HEK293T (cell line): ENCODE data around the gene GALNT2.

Source experiments
- ARNT ChIP-seq: fragments of 450-650 bp; IDR thresholded peaks from 2 replicates; pipeline ENCODE4 v1.6.1; 2017; ENCODE audit warnings: mild to moderate bottlenecking
- FOXK2 ChIP-seq: fragments of 450-650 bp; IDR thresholded peaks from 2 replicates; pipeline ENCODE4 v1.6.1; 2016; ENCODE audit warnings: mild to moderate bottlenecking
- FOXM1 ChIP-seq: fragments of 450-650 bp; IDR thresholded peaks from 2 replicates; pipeline ENCODE4 v1.6.1; 2017; ENCODE audit warnings: mild to moderate bottlenecking, borderline replicate concordance

GRCh38 chr1:230199034-230199433 lies 132.0 kb downstream of the GALNT2 start:
- TF ChIP-seq ARNT (no peak), FOXM1 (no peak), FOXK2 (no peak)
